ENCODE data around the gene MBLAC1. TPM values are rescaled to one million over a fixed set of nuclear protein-coding genes. Genes with fewer than 3 reads are reported as not detected.
A peak's percentile ranks its signal among the peaks of the same experiment; 100 is the strongest.

Gene MBLAC1
- total RNA-seq, 1 experiment from 2014 or later, result 0.70 TPM

GRCh38 chr7:100159099-100159623, 32.4 kb downstream of the MBLAC1 start:
- Histone ChIP-seq H3K9me2 (ENCODE audit: insufficient read depth) (no peaks in the 10 kb centered on the region), H3F3A (ENCODE audit: insufficient read depth, low read depth) (peaks cover 60% of the 10 kb centered on the region), H3K4me3 (peak overlapping the region; percentile 86), H3K79me2 (ENCODE audit: low read depth) (peaks cover 22% of the 10 kb centered on the region), H4K20me1 (ENCODE audit: insufficient read depth) (peaks cover 18% of the 10 kb centered on the region), H3K4me2 (peak overlapping the region; percentile 82), H3K9me3 (ENCODE audit: insufficient read depth, low read depth) (no peaks in the 10 kb centered on the region), H3K27ac (peak overlapping the region; percentile 55; the same call in 1 of the 2 replicates), H3K27me3 (ENCODE audit: insufficient read depth, low read depth) (no peaks in the 10 kb centered on the region), H3K4me1 (replicated peaks; ENCODE audit: insufficient read depth) (peaks cover 42% of the 10 kb centered on the region), H2AFZ (peak overlapping the region; percentile 80), H3K36me3 (ENCODE audit: low read depth) (peaks cover 4% of the 10 kb centered on the region; the same call in 1 of the 2 replicates)
- no peak for DNase-seq
- intact Hi-C loops (cut with micrococcal nuclease; ENCODE audit: unreplicated experiment), result no loop called here
- CTCF ChIA-PET, result no interaction called here
- TSS peak; percentile 52 for BruUV-seq (replicated peaks)
- POLR2A ChIA-PET (ENCODE audit: unreplicated experiment), result interaction anchor here (0.7 kb wide), 1 partner anchor 70 kb away, joined by 4 read pairs; no protein-coding TSS in a partner anchor
- TF ChIP-seq EZH2 (IDR thresholded peaks at IDR 0.05; ENCODE audit: low read depth) (no peak), CTCF (conservative IDR thresholded peaks at IDR 0.05) (no peak)

- peaks cover 33% of the 10 kb centered on the region for H3K4me1 ChIP-seq (replicated peaks; ENCODE audit: insufficient read depth)
- H3K4me2 ChIP-seq, result no peak overlapping the region
- no peaks in the 10 kb centered on the region for H3K9me2 ChIP-seq (ENCODE audit: insufficient read depth)
- peaks cover 9% of the 10 kb centered on the region for H4K20me1 ChIP-seq (ENCODE audit: insufficient read depth)
- CTCF ChIA-PET, result no interaction called here
- H3K27me3 ChIP-seq (ENCODE audit: insufficient read depth, low read depth), result no peaks in the 10 kb centered on the region
- H3F3A ChIP-seq (ENCODE audit: insufficient read depth, low read depth), result peaks cover 51% of the 10 kb centered on the region
- H3K9me3 ChIP-seq (ENCODE audit: insufficient read depth, low read depth), result no peaks in the 10 kb centered on the region
- no peak overlapping the region for H3K4me3 ChIP-seq
- DNase-seq, result no peak
- no TSS peak for BruUV-seq (replicated peaks)
- TF ChIP-seq CTCF (conservative IDR thresholded peaks at IDR 0.05), result no peak
- POLR2A ChIA-PET (ENCODE audit: unreplicated experiment), result no interaction called here
- H2AFZ ChIP-seq, result no peak overlapping the region
- peaks cover 4% of the 10 kb centered on the region; the same call in 1 of the 2 replicates for H3K36me3 ChIP-seq (ENCODE audit: low read depth)
- intact Hi-C loops (cut with micrococcal nuclease; ENCODE audit: unreplicated experiment), result no loop called here
- H3K79me2 ChIP-seq (ENCODE audit: low read depth), result peaks cover 22% of the 10 kb centered on the region
- H3K27ac ChIP-seq, result no peak overlapping the region
These were observed 33.3 kb downstream of the MBLAC1 start for GRCh38 chr7:100160067-100160466.

GRCh38 chr7:100163006-100163531, 36.3 kb downstream of the MBLAC1 start:
- no TSS peak for BruUV-seq (replicated peaks)
- POLR2A ChIA-PET (ENCODE audit: unreplicated experiment), result interaction anchor here (0.6 kb wide), 2 partner anchors 16 to 63 kb away, joined by 3 to 14 read pairs; no protein-coding TSS in a partner anchor

More at GRCh38 chr7:100163006-100163531, 36.3 kb downstream of the MBLAC1 start:
- H3K79me2 ChIP-seq (ENCODE audit: low read depth), result 0 out of 2 replicates have a peak, but pooled peaks cover 1% of the 10 kb centered on the region
- DNase-seq, result peak; percentile 69 to 78
- H4K20me1 ChIP-seq (ENCODE audit: insufficient read depth), result no peaks in the 10 kb centered on the region
- H2AFZ ChIP-seq, result no peak overlapping the region
- no peaks in the 10 kb centered on the region for H3K9me2 ChIP-seq (ENCODE audit: insufficient read depth)
- peaks cover 18% of the 10 kb centered on the region; the same call in 1 of the 2 replicates for H3K27me3 ChIP-seq (ENCODE audit: insufficient read depth, low read depth)
- CTCF ChIA-PET, result interaction anchor here (0.6 to 0.7 kb wide), 3 partner anchors 500 to 1494 kb away, joined by 6 to 13 read pairs (median 9); no protein-coding TSS in a partner anchor
- H3K9me3 ChIP-seq (ENCODE audit: insufficient read depth, low read depth), result no peaks in the 10 kb centered on the region
- no peaks in the 10 kb centered on the region for H3K36me3 ChIP-seq (ENCODE audit: low read depth)
- H3K27ac ChIP-seq, result no peak overlapping the region
- intact Hi-C loops (cut with micrococcal nuclease; ENCODE audit: unreplicated experiment), result no loop called here
- peaks cover 23% of the 10 kb centered on the region for H3F3A ChIP-seq (ENCODE audit: insufficient read depth, low read depth)
- H3K4me1 ChIP-seq (replicated peaks; ENCODE audit: insufficient read depth), result peaks cover 15% of the 10 kb centered on the region
- peak overlapping the region; percentile 59 for H3K4me2 ChIP-seq
- TF ChIP-seq CTCF (conservative IDR thresholded peaks at IDR 0.05) (no peak), EZH2 (IDR thresholded peaks at IDR 0.05; ENCODE audit: low read depth) (no peak)
- no peak overlapping the region for H3K4me3 ChIP-seq
